ENCODE results near the gene MN1. TPM values are rescaled to one million over a fixed set of nuclear protein-coding genes. Genes with fewer than 3 reads are reported as not detected.

MN1 gene
- total RNA-seq, 4 donors from 2014 or later, result 1.7 to 7.0 (median 2.4) TPM

- intact Hi-C loops (cut with DNase I; ENCODE audit: low total_unique reads), result no loop called here
- 82 to 95% methylated on average over 5 of the region's 5 CpGs for WGBS, 2 donors
- no peak for TF ChIP-seq POLR2A (IDR thresholded peaks at IDR 0.05)
- TF ChIP-seq CTCF (IDR thresholded peaks at IDR 0.05), result no peak
- H3K4me3 ChIP-seq (ENCODE audit: low read depth, poor library complexity, severe bottlenecking), result no peak overlapping the region
- no peak for DNase-seq (ENCODE audit: low spot score in 2 of 2)
Observed at GRCh38 chr22:27706489-27706888, 95.1 kb downstream of the MN1 start.

- no peak for TF ChIP-seq POLR2A (IDR thresholded peaks at IDR 0.05)
- TF ChIP-seq CTCF (IDR thresholded peaks at IDR 0.05), result no peak
- DNase-seq (ENCODE audit: low spot score in 2 of 2), result no peak
- WGBS, 2 donors, result 53 to 63% methylated on average over 12 of the region's 12 CpGs
- intact Hi-C loops (cut with DNase I; ENCODE audit: low total_unique reads), result no loop called here
- no peak overlapping the region for H3K4me3 ChIP-seq (ENCODE audit: low read depth, poor library complexity, severe bottlenecking)
Observed at GRCh38 chr22:27705408-27706080, 96.0 kb downstream of the MN1 start.

GRCh38 chr22:27704581-27704980, 97.0 kb downstream of the MN1 start:
- no peak overlapping the region for H3K4me3 ChIP-seq (ENCODE audit: low read depth, poor library complexity, severe bottlenecking)
- no peak for DNase-seq (ENCODE audit: low spot score in 2 of 2)
- intact Hi-C loops (cut with DNase I; ENCODE audit: low total_unique reads), result no loop called here
- TF ChIP-seq POLR2A (IDR thresholded peaks at IDR 0.05) (no peak), CTCF (IDR thresholded peaks at IDR 0.05) (no peak)
- WGBS, 2 donors, result 89 to 92% methylated on average over 6 of the region's 6 CpGs

GRCh38 chr22:27699383-27700019, 102.1 kb downstream of the MN1 start:
- intact Hi-C loops (cut with DNase I; ENCODE audit: low total_unique reads), result no loop called here
- no peak overlapping the region for H3K4me3 ChIP-seq (ENCODE audit: low read depth, poor library complexity, severe bottlenecking)
- WGBS, 2 donors, result 73 to 88% methylated on average over 10 of the region's 10 CpGs
- DNase-seq (ENCODE audit: low spot score in 2 of 2), result no peak
- TF ChIP-seq POLR2A (IDR thresholded peaks at IDR 0.05), result no peak
- TF ChIP-seq CTCF (IDR thresholded peaks at IDR 0.05), result no peak

GRCh38 chr22:27698813-27699212, 102.7 kb downstream of the MN1 start:
- intact Hi-C loops (cut with DNase I; ENCODE audit: low total_unique reads), result no loop called here
- H3K4me3 ChIP-seq (ENCODE audit: low read depth, poor library complexity, severe bottlenecking), result no peak overlapping the region
- DNase-seq (ENCODE audit: low spot score in 2 of 2), result no peak
- 68 to 76% methylated on average over 5 of the region's 5 CpGs for WGBS, 2 donors
- TF ChIP-seq POLR2A (IDR thresholded peaks at IDR 0.05) (no peak), CTCF (IDR thresholded peaks at IDR 0.05) (no peak)

Other genes with a start within 250 kb of the MN1 start
- 10 to 100 TPM; 22.1 to 36.5 (median 29.7) TPM for gene PITPNB, start 117.5 kb upstream of the MN1 start, total RNA-seq